Natural killer cell (primary cell): ENCODE data around the gene FHIT. TPM values are rescaled to one million over a fixed set of nuclear protein-coding genes. Genes with fewer than 3 reads are reported as not detected.

ENCODE experiments used
- ATAC-seq, 3 donors: fragments of 150-1000 bp in 2 of 3; fragments of 200-7000 bp in 1 of 3; cut with Tn5 transposase; 1 replicate in 1 of 3; 2 replicates in 2 of 3; pipeline ENCODE4 v1.10.0; 2021; ENCODE audit warnings: mild to moderate bottlenecking in 2 of 3, moderate library complexity in 2 of 3
- DNase-seq, 2 donors: peaks; one replicate each; pipeline versions ENCODE4 v3.0.0 to v3.0.0-alpha.2; 2013 to 2021; ENCODE audit warnings: mixed read lengths in 1 of 2
- H3K27ac ChIP-seq: one replicate; pipeline ENCODE4 v1.5.1; 2013; ENCODE audit warnings: mild to moderate bottlenecking, low read length
- H3K27me3 ChIP-seq: one replicate; pipeline ENCODE4 v1.6.1; 2013; ENCODE audit warnings: low read length; ENCODE audit not compliant: control insufficient read depth, insufficient read depth
- H3K36me3 ChIP-seq: one replicate; pipeline ENCODE4 v1.6.1; 2013; ENCODE audit warnings: low read length; ENCODE audit not compliant: control insufficient read depth, insufficient read depth
- H3K4me1 ChIP-seq: one replicate; pipeline ENCODE4 v1.6.1; 2013; ENCODE audit warnings: low read length; ENCODE audit not compliant: control insufficient read depth, insufficient read depth
- H3K4me3 ChIP-seq: one replicate; pipeline ENCODE4 v1.5.1; 2013; ENCODE audit warnings: low read length
- H3K9me3 ChIP-seq: one replicate; pipeline ENCODE4 v1.6.1; 2013; ENCODE audit warnings: low read length; ENCODE audit not compliant: control insufficient read depth, insufficient read depth
- H3K27ac Mint-ChIP-seq, 2 donors: one replicate each; pipeline ENCODE4 v1.8.0; 2022; ENCODE audit warnings: mild to moderate bottlenecking in 2 of 2, mixed read lengths in 2 of 2, moderate library complexity in 1 of 2
- H3K27me3 Mint-ChIP-seq, 2 donors: one replicate each; pipeline ENCODE4 v1.8.0; 2022; ENCODE audit warnings: low read depth in 2 of 2, mixed read lengths in 2 of 2
- H3K36me3 Mint-ChIP-seq: one replicate; pipeline ENCODE4 v1.8.0; 2022; ENCODE audit warnings: mixed read lengths
- H3K4me1 Mint-ChIP-seq, 2 donors: one replicate each; pipeline ENCODE4 v1.8.0; 2022; ENCODE audit warnings: mixed read lengths in 2 of 2
- H3K4me3 Mint-ChIP-seq: one replicate; pipeline ENCODE4 v1.8.0; 2022; ENCODE audit warnings: mild to moderate bottlenecking, moderate library complexity, mixed read lengths
- H3K9me3 Mint-ChIP-seq, 2 donors: one replicate each; pipeline ENCODE4 v1.8.0; 2022; ENCODE audit warnings: mixed read lengths in 2 of 2
- CTCF ChIP-seq: fragments of 200-600 bp; IDR thresholded peaks from one replicate; pipeline ENCODE4 v1.8.0; 2022; ENCODE audit warnings: antibody characterized with exemption
- WGBS: methylation state at CpG from one replicate; pipeline ENCODE4 v1.1.7; 2013; ENCODE audit warnings: missing lambda C conversion rate; ENCODE audit not compliant: insufficient coverage; 5-methylcytosine and 5-hydroxymethylcytosine counted together
- intact Hi-C: fragments of 100-400 bp; cut with micrococcal nuclease; formaldehyde crosslinking; loops from one replicate; pipeline ENCODE4 v1.14.2; 2022
- total RNA-seq, 4 donors: library from RNA; stranded (reverse); fragments of 120-200 nt in 1 of 4; gene quantifications; one replicate each; pipeline versions ENCODE4 v1.2.3 to v1.2.4, GENCODE V29; 2013 to 2022

The FHIT gene
- total RNA-seq, 3 donors from 2014 or later (not counting 1 experiment from before 2014, with no cell fraction given): 2.7 to 6.1 (median 3.3) TPM

GRCh38 chr3:61172203-61172602 is 79.0 kb downstream of the FHIT start:
- H3K9me3 Mint-ChIP-seq: no peaks in the 10 kb centered on the region
- Histone ChIP-seq H3K4me3 (no peak overlapping the region), H3K9me3 (no peaks in the 10 kb centered on the region), H3K36me3 (no peaks in the 10 kb centered on the region), H3K4me1 (peaks cover 7% of the 10 kb centered on the region), H3K27ac (no peak overlapping the region), H3K27me3 (no peaks in the 10 kb centered on the region)
- TF ChIP-seq CTCF: no peak
- no CpG with 5 or more reads among the region's 1 CpG for WGBS
- ATAC-seq: no peak
- no peak overlapping the region for H3K4me3 Mint-ChIP-seq
- H3K4me1 Mint-ChIP-seq: peaks cover 18 to 22% of the 10 kb centered on the region in 2 donors
- DNase-seq: no peak
- intact Hi-C loops: no loop called here
- H3K36me3 Mint-ChIP-seq: no peaks in the 10 kb centered on the region
- H3K27ac Mint-ChIP-seq: peak overlapping the region in 1 of 2 donors; percentile 39
- no peaks in the 10 kb centered on the region for H3K27me3 Mint-ChIP-seq

DNA sequence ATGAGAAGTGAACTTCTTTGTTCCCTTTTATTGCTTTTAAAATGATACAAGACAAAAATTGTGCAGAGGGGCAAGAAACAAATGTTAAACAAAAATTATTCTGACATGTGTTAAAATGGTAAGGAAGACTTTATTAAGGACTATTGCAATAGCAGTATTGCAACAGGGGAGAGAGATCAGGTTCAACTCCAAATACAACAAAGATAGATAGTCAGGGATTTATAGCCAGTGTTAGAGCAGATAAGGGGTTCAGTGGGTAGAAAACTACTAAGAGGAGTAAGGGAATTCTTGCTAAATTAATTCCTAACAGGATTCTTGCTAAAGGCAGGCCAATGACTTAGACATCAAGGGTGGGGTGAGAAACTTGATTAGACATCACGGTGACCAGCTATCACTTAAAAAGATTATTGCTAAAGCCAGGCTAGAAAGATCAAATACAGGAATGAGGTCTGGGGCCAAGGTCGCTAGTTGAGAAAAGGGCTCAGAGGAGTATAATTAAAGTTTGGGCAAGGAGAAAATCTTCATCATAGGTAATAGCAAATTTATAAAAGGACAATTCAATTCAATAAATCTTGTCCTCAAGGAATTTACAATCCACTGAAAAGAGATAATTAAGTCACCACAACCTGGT is 81.5 kb downstream of the FHIT start:
- H3K4me1 Mint-ChIP-seq: peaks cover 18 to 22% of the 10 kb centered on the region in 2 donors
- no peaks in the 10 kb centered on the region for H3K36me3 Mint-ChIP-seq
- H3K27me3 Mint-ChIP-seq: no peaks in the 10 kb centered on the region
- Histone ChIP-seq H3K36me3 (no peaks in the 10 kb centered on the region), H3K4me1 (peaks cover 7% of the 10 kb centered on the region), H3K4me3 (no peak overlapping the region), H3K27ac (no peak overlapping the region), H3K9me3 (peaks cover 2% of the 10 kb centered on the region), H3K27me3 (no peaks in the 10 kb centered on the region)
- no peak for TF ChIP-seq CTCF
- peaks cover 0 to 7% of the 10 kb centered on the region in 2 donors for H3K9me3 Mint-ChIP-seq
- 98% methylated on average over 2 of the region's 2 CpGs for WGBS
- H3K4me3 Mint-ChIP-seq: no peak overlapping the region
- H3K27ac Mint-ChIP-seq: no peak overlapping the region
- no peak for DNase-seq
- no peak for ATAC-seq
- intact Hi-C loops: no loop called here

DNA sequence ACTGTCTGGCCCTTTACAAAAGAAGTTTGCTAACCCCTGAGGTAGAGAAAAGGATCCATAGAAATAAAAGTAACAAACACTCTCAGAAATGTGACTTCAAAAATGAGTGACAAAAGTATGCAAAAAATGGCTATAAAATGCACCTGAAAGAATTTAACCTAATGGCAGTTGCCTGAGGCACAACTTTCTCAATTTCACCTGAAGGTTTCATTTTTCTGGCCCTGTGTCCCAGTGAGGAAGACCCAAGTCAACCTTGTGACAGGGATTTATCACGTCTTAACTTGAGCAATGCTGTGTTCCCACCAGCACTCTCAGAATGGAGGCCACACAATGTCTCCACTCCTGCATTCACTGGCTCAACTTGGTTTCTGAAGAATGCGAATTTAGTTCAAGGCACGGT is 83.0 kb downstream of the FHIT start:
- peaks cover 2% of the 10 kb centered on the region for H3K9me3 ChIP-seq
- no peak for DNase-seq
- H3K4me3 ChIP-seq: no peak overlapping the region
- Mint-ChIP-seq H3K4me3 (no peak overlapping the region), H3K4me1 (peaks cover 10 to 15% of the 10 kb centered on the region in 2 donors), H3K27me3 (no peaks in the 10 kb centered on the region), H3K36me3 (peaks cover 7% of the 10 kb centered on the region), H3K9me3 (peaks cover 0 to 8% of the 10 kb centered on the region in 2 donors), H3K27ac (no peak overlapping the region)
- no peak for ATAC-seq
- no peak for TF ChIP-seq CTCF
- 87% methylated on average over 3 of the region's 3 CpGs for WGBS
- peaks cover 7% of the 10 kb centered on the region for H3K4me1 ChIP-seq
- intact Hi-C loops: no loop called here
- H3K27me3 ChIP-seq: no peaks in the 10 kb centered on the region
- no peaks in the 10 kb centered on the region for H3K36me3 ChIP-seq
- no peak overlapping the region for H3K27ac ChIP-seq

DNA sequence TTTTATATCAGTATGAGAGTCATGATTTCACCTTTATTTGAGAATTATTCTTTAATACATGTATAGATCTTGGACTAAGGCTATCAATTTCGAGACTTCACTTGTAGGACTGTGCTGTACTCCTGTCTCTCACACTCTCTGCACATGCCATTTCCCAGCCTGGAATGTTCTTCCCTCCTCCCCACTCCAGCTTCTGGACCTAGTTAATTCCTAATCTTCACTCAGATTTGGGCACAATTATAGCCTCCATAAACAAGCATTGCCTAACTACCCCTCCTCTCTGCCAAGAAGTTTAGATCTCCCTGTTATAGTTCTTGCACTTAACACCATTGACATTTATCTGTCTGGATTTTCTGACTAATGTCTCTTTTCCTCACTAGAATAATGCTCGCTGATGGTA is 88.3 kb downstream of the FHIT start:
- intact Hi-C loops: no loop called here
- Mint-ChIP-seq H3K27ac (no peak overlapping the region), H3K36me3 (peaks cover 7% of the 10 kb centered on the region), H3K27me3 (no peaks in the 10 kb centered on the region), H3K9me3 (peaks cover 0 to 8% of the 10 kb centered on the region in 2 donors), H3K4me3 (no peak overlapping the region), H3K4me1 (no peaks in the 10 kb centered on the region)
- Histone ChIP-seq H3K27me3 (peaks cover 2% of the 10 kb centered on the region), H3K4me1 (no peaks in the 10 kb centered on the region), H3K36me3 (no peaks in the 10 kb centered on the region), H3K27ac (no peak overlapping the region), H3K4me3 (no peak overlapping the region), H3K9me3 (peaks cover 2% of the 10 kb centered on the region)
- 56% methylated on average over 1 of the region's 2 CpGs for WGBS
- TF ChIP-seq CTCF: no peak
- ATAC-seq (no peak), DNase-seq (no peak)
